T-cell (primary cell): Measurements from ENCODE around the gene BRAT1. TPM values are rescaled to one million over a fixed set of nuclear protein-coding genes. Genes with fewer than 3 reads are reported as not detected.

Experiments
- ATAC-seq, 4 experiments: fragments of 200-7000 bp in 3 of 4; fragments of 150-1000 bp in 1 of 4; cut with Tn5 transposase; replicated peaks in 1 of 4; 1 replicate in 3 of 4; 2 replicates in 1 of 4; pipeline ENCODE4 v1.10.0; 2021; ENCODE audit warnings: moderate library complexity in 3 of 4, mild to moderate bottlenecking in 2 of 4, moderate number of reproducible peaks in 1 of 4
- CTCF ChIA-PET, 2 donors: fragments of 300-600 bp; sonication (Branson Sonifier 250); formaldehyde crosslinking; loops; one replicate each; lab custom pipeline; 2022; ENCODE audit warnings: antibody characterized with exemption in 2 of 2; lab: Charles Lee
- POLR2A ChIA-PET, 2 donors: fragments of 300-600 bp; sonication (Branson Sonifier 250); formaldehyde crosslinking; loops; one replicate each; lab custom pipeline; 2022; ENCODE audit warnings: antibody characterized with exemption in 2 of 2; lab: Charles Lee
- DNase-seq, 35 experiments: peaks; one replicate each; pipeline versions ENCODE4 v3.0.0 to v3.0.0-alpha.2; 2013 to 2023
- H3K27ac ChIP-seq: one replicate; pipeline ENCODE4 v1.5.1; 2013; ENCODE audit warnings: low read length
- H3K27me3 ChIP-seq, 2 experiments: replicated peaks in 1 of 2; 1 replicate in 1 of 2; 2 replicates in 1 of 2; pipeline versions ENCODE4 v1.6.1 to v1.7.0; 2013; ENCODE audit warnings: low read length in 1 of 2, mixed read lengths in 1 of 2; ENCODE audit not compliant: control insufficient read depth in 2 of 2, insufficient read depth in 2 of 2; ENCODE audit errors: extremely low read depth in 1 of 2
- H3K36me3 ChIP-seq, 2 donors: 1 replicate in 1 of 2; 2 replicates in 1 of 2; pipeline versions ENCODE4 v1.6.1 to v1.7.0; 2013; ENCODE audit warnings: low read length in 1 of 2; ENCODE audit not compliant: control insufficient read depth in 2 of 2, insufficient read depth in 1 of 2; ENCODE audit errors: extremely low read depth in 1 of 2
- H3K4me1 ChIP-seq, 2 experiments: 1 replicate in 1 of 2; 2 replicates in 1 of 2; pipeline versions ENCODE4 v1.6.1 to v1.7.0; 2013; ENCODE audit warnings: low read length in 2 of 2, mixed read lengths in 1 of 2; ENCODE audit not compliant: insufficient read depth in 2 of 2, control insufficient read depth in 1 of 2; ENCODE audit errors: extremely low read depth in 1 of 2
- H3K4me3 ChIP-seq, 2 donors: 1 replicate in 1 of 2; 2 replicates in 1 of 2; pipeline versions ENCODE4 v1.5.1 to v1.7.0; 2013; ENCODE audit warnings: mild to moderate bottlenecking in 2 of 2, low read length in 1 of 2, moderate library complexity in 1 of 2; ENCODE audit not compliant: control insufficient read depth in 1 of 2; ENCODE audit errors: extremely low read depth in 1 of 2
- H3K9me3 ChIP-seq: 2 replicates; pipeline ENCODE4 v1.7.0; 2013
- H3K27ac Mint-ChIP-seq, 2 donors: one replicate each; pipeline ENCODE4 v1.8.0; 2020 to 2021; ENCODE audit warnings: mild to moderate bottlenecking in 2 of 2, mixed read lengths in 2 of 2
- H3K27me3 Mint-ChIP-seq, 2 donors: one replicate each; pipeline ENCODE4 v1.8.0; 2021 to 2022; ENCODE audit warnings: mixed read lengths in 2 of 2
- H3K36me3 Mint-ChIP-seq: one replicate; pipeline ENCODE4 v1.8.0; 2021; ENCODE audit warnings: mixed read lengths
- H3K4me1 Mint-ChIP-seq, 3 donors: one replicate each; pipeline ENCODE4 v1.8.0; 2020 to 2022; ENCODE audit warnings: mixed read lengths in 3 of 3, mild to moderate bottlenecking in 1 of 3
- H3K4me3 Mint-ChIP-seq, 3 donors: one replicate each; pipeline ENCODE4 v1.8.0; 2020 to 2022; ENCODE audit warnings: mild to moderate bottlenecking in 3 of 3, mixed read lengths in 3 of 3, moderate library complexity in 3 of 3
- H3K9me3 Mint-ChIP-seq, 3 donors: one replicate each; pipeline ENCODE4 v1.8.0; 2020 to 2022; ENCODE audit warnings: mixed read lengths in 3 of 3
- WGBS: methylation state at CpG from one replicate; pipeline ENCODE4 v1.1.5; 2013; ENCODE audit warnings: missing lambda C conversion rate; ENCODE audit not compliant: insufficient coverage; 5-methylcytosine and 5-hydroxymethylcytosine counted together
- total RNA-seq, 35 experiments: library from RNA in 6 of 35; stranded (reverse) in 6 of 35; fragments of 120-200 nt in 1 of 35; gene quantifications; one replicate each; pipeline versions ENCODE4 v1.2.1 to v1.2.4 and lab custom pipeline; 2013 to 2026

Gene BRAT1
- total RNA-seq, 5 donors from 2014 or later (not counting 1 experiment from before 2014, with no cell fraction given) = 23.6 to 46.2 (median 43.1) TPM

DNA sequence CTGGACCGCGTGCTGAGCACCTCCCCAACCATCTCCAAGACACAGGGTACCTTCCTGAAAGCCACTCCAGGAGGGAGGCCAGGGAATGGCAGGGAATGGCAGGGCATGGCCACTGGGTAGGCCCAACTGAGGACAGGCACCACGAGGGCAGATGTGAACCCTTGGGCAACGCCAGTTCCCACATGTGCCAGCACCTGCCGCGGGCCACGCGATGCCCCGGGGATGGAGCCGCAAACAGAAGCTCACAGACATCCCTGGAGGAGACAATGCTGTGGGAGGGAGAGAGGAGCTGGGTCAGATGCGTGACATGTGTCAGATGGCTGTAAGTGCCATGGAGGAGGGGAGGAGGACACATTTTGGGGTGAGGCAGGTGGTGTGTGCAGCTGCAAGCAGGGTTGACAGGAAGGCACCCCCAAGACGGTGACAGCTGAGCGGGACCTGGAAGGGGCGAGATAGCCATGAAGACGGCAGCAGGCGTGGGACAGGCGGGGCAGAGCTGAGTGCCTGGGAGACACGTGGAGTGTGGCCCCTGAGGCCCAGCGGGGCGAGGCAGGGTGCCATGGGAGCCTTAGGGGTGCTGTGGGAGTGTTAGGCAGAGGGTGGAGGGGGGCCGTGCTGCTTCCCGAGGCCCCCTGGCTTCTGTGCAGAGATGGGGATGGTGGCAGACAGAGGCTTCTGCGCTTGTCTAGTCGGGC lies 31.1 kb upstream of the BRAT1 start:
- no peak overlapping the region for H3K4me3 Mint-ChIP-seq
- H3K27me3 Mint-ChIP-seq = no peaks in the 10 kb centered on the region
- H3K36me3 Mint-ChIP-seq = peaks cover 16% of the 10 kb centered on the region
- DNase-seq (no peak), ATAC-seq (peak in 1 of 4 experiments; percentile 36)
- H3K4me1 Mint-ChIP-seq = no peaks in the 10 kb centered on the region
- H3K9me3 ChIP-seq = no peaks in the 10 kb centered on the region
- H3K27ac Mint-ChIP-seq = no peak overlapping the region
- 95% methylated on average over 18 of the region's 24 CpGs for WGBS
- CTCF ChIA-PET = no interaction called here
- no peaks in the 10 kb centered on the region for H3K9me3 Mint-ChIP-seq
- no peak overlapping the region for H3K27ac ChIP-seq
- H3K36me3 ChIP-seq = peaks cover 0 to 13% of the 10 kb centered on the region in 2 donors
- no peaks in the 10 kb centered on the region for H3K27me3 ChIP-seq
- H3K4me3 ChIP-seq = no peak overlapping the region
- POLR2A ChIA-PET = no interaction called here
- no peaks in the 10 kb centered on the region for H3K4me1 ChIP-seq

DNA sequence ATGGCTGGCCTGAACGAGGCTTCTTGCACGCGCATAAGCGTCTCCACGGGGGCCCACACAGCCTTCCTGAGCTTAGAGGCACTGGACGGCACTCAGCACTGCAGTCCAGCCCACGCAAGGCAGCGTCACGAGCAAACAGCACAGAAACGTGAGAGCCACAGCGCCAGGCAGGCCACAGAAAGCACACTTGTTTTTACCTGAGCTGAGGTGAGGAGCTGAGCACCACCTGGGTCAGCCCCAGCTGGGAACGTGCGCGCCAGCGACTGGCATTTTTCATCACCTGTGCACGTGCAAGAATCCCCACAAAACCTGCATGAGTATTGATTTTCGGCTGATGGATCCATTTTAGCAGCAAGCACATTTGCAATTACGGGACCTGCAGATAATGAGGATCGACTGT lies 30.1 kb upstream of the BRAT1 start:
- Mint-ChIP-seq H3K9me3 (no peaks in the 10 kb centered on the region), H3K4me3 (no peak overlapping the region), H3K36me3 (peaks cover 13% of the 10 kb centered on the region), H3K4me1 (no peaks in the 10 kb centered on the region), H3K27ac (no peak overlapping the region), H3K27me3 (no peaks in the 10 kb centered on the region)
- ChIA-PET CTCF (no interaction called here), POLR2A (no interaction called here)
- no peaks in the 10 kb centered on the region for H3K4me1 ChIP-seq
- ATAC-seq = no peak
- 93% methylated on average over 16 of the region's 19 CpGs for WGBS
- H3K4me3 ChIP-seq = no peak overlapping the region
- no peaks in the 10 kb centered on the region for H3K27me3 ChIP-seq
- DNase-seq = no peak
- H3K27ac ChIP-seq = no peak overlapping the region
- peaks cover 0 to 13% of the 10 kb centered on the region in 2 donors for H3K36me3 ChIP-seq
- no peaks in the 10 kb centered on the region for H3K9me3 ChIP-seq

DNA sequence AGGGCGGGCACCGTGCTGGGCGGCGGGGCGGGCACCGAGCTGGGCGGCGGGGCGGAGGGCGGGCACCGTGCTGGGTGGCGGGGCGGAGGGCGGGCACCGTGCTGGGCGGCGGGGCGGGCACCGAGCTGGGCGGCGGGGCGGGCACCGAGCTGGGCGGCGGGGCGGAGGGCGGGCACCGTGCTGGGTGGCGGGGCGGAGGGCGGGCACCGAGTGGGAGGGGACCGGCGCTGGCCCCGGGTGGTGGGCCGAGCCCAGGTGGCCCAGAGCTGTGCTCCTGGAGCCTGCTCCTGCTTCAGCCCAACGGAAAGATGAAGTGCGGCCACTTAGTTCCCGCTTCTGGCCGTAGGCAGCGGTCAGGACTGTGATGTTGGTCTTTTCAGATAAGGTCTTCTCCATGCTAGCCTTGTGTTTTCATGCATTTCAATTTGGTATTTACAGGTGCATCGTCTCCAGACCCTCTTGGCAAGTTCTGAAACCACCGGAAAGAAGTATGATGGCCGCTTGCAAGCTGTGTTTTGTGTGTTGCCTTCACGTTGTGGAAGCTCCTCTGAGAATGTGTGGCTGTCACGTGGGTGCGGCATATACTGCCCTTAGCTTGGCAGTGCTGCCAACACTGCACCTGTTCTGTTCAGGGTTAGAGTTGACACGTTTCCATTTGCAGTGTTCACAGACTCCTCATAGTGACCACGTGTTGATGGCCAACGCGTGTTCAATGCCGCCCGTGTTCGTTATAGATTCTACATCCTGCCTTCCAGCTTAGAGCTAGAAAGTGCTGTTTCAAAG lies 28.7 kb upstream of the BRAT1 start:
- H3K27me3 Mint-ChIP-seq = no peaks in the 10 kb centered on the region
- no peaks in the 10 kb centered on the region for H3K27me3 ChIP-seq
- ATAC-seq = no peak
- CTCF ChIA-PET = no interaction called here
- H3K36me3 ChIP-seq = peaks cover 0 to 13% of the 10 kb centered on the region in 2 donors
- POLR2A ChIA-PET = no interaction called here
- no peak overlapping the region for H3K27ac ChIP-seq
- WGBS = 89% methylated on average over 27 of the region's 54 CpGs
- no peak overlapping the region for H3K4me3 Mint-ChIP-seq
- DNase-seq = no peak
- peaks cover 13% of the 10 kb centered on the region for H3K36me3 Mint-ChIP-seq
- no peaks in the 10 kb centered on the region for H3K4me1 ChIP-seq
- no peaks in the 10 kb centered on the region for H3K9me3 ChIP-seq
- H3K4me1 Mint-ChIP-seq = no peaks in the 10 kb centered on the region
- H3K4me3 ChIP-seq = no peak overlapping the region
- no peak overlapping the region for H3K27ac Mint-ChIP-seq
- no peaks in the 10 kb centered on the region for H3K9me3 Mint-ChIP-seq

DNA sequence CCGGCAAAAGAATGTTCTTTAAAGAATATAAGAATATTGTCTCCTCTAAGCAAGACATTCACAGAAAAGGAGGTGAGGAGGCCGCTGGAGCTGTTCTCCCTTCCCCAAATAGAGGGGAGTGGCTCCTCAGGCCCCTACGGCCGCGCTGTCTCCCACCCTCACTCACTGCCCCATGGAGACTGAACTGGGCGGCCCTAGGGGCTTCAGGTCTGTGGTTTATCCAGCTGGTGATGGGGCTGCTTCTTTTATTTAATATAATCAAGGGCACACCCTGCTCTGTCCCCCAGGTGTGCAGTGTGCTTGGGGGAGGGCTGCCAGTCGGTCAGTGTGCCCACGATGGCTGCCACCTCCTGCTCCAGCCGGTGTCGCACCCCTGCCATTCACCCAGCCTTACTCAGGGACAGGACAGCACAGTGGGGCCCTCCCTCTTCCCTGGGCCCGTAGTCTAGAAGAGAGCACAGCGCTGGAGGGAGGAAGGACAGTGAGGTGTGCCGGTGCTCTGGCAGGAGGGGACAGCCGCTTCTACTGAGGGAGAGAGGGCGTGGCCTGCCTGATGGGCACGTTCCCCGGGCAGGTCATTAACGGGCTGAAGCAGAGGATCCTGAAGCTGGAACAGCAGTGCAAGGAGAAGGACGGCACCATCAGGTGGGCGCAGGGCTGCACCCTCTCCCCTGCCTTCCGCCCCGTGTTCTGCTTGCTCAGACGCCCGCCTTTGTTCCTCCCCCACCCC lies 26.8 kb upstream of the BRAT1 start:
- ChIA-PET CTCF (interaction anchor here in 1 of 2 donors (0.6 kb wide), 1 partner anchor 1149 kb away, joined by 5 read pairs; no protein-coding TSS in a partner anchor), POLR2A (no interaction called here)
- no peaks in the 10 kb centered on the region for H3K9me3 Mint-ChIP-seq
- 90% methylated on average over 13 of the region's 24 CpGs for WGBS
- ATAC-seq (no peak), DNase-seq (no peak)
- Histone ChIP-seq H3K4me1 (no peaks in the 10 kb centered on the region), H3K36me3 (peaks cover 0 to 13% of the 10 kb centered on the region in 2 donors), H3K27ac (no peak overlapping the region), H3K27me3 (no peaks in the 10 kb centered on the region), H3K4me3 (no peak overlapping the region), H3K9me3 (no peaks in the 10 kb centered on the region)
- no peak overlapping the region for H3K27ac Mint-ChIP-seq
- H3K4me1 Mint-ChIP-seq = no peaks in the 10 kb centered on the region
- no peaks in the 10 kb centered on the region for H3K27me3 Mint-ChIP-seq
- H3K4me3 Mint-ChIP-seq = no peak overlapping the region
- peaks cover 12% of the 10 kb centered on the region for H3K36me3 Mint-ChIP-seq

DNA sequence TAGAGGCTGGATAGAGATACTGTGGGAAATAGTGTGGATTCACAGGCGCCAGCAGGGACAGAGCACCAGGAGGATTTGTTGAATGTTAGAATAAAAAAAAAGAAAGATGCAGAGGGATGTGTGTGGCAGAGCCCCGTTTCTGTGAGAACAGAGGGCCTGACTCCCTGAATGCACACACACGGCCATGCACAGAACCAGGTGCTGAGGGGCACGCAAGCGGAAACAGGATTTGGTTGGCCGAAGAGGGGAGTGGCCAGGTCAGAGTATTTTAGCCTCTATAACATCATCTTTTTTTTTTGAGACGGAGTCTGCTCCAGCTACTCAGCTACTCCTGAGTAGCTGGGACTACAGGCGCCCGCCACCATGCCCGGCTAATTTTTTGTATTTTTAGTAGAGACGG lies 25.3 kb upstream of the BRAT1 start:
- ATAC-seq = no peak
- WGBS = 100% methylated on average over 2 of the region's 11 CpGs
- Mint-ChIP-seq H3K27me3 (no peaks in the 10 kb centered on the region), H3K4me3 (no peak overlapping the region), H3K36me3 (peaks cover 16% of the 10 kb centered on the region), H3K27ac (no peak overlapping the region), H3K4me1 (no peaks in the 10 kb centered on the region), H3K9me3 (no peaks in the 10 kb centered on the region)
- Histone ChIP-seq H3K27ac (no peak overlapping the region), H3K4me3 (no peak overlapping the region), H3K27me3 (no peaks in the 10 kb centered on the region), H3K9me3 (no peaks in the 10 kb centered on the region), H3K4me1 (no peaks in the 10 kb centered on the region), H3K36me3 (peaks cover 0 to 6% of the 10 kb centered on the region in 2 donors)
- ChIA-PET POLR2A (no interaction called here), CTCF (no interaction called here)
- no peak for DNase-seq

DNA sequence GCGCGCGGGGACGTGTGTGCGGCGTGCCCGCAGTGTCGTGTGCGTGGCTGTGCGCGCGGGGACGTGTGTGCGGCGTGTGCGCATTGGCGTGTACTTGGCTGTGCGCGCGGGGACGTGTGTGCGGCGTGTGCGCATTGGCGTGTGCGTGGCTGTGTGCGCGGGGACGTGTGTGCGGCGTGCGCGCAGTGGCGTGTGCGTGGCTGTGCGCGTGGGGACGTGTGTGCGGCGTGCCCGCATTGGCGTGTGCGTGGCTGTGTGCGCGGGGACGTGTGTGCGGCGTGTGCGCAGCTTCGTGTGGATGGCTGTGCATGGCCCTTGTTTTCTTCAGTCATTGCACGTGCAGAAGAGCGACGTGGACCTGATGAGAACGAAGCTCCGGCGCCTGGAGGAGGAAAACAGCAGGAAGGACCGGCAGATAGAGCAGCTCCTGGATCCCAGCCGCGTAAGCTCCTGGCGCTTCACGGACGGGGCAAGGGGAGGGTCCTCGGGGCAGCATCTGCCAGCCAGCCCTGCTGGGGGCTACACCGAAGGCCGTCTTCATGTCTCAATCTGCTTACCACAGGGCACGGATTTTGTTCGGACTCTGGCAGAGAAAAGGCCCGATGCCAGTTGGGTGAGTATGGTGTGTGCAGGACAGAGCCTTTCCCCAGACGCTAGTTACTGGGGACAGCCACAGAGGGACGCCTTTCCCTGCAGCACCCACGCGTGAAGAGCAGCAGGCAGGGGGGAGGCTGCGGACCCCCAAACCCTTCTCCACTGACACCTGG lies 22.8 kb upstream of the BRAT1 start:
- Mint-ChIP-seq H3K27ac (no peak overlapping the region), H3K36me3 (peaks cover 24% of the 10 kb centered on the region), H3K4me3 (no peak overlapping the region), H3K9me3 (no peaks in the 10 kb centered on the region), H3K27me3 (no peaks in the 10 kb centered on the region), H3K4me1 (no peaks in the 10 kb centered on the region)
- Histone ChIP-seq H3K9me3 (no peaks in the 10 kb centered on the region), H3K36me3 (peaks cover 2 to 4% of the 10 kb centered on the region in 2 donors), H3K27ac (no peak overlapping the region), H3K4me1 (no peaks in the 10 kb centered on the region), H3K4me3 (no peak overlapping the region), H3K27me3 (no peaks in the 10 kb centered on the region)
- ChIA-PET CTCF (no interaction called here), POLR2A (interaction anchor here in 1 of 2 donors (0.6 kb wide), 1 partner anchor 171 kb away, joined by 3 read pairs; no protein-coding TSS in a partner anchor)
- DNase-seq = no peak
- WGBS = 97% methylated on average over 68 of the region's 73 CpGs
- ATAC-seq = no peak
